ES-I3 (cell line): Measurements from ENCODE around the gene NUDT15.
"Not testable (repeated sequence)": the region's sequence is repeated elsewhere in the genome, so short reads cannot be mapped to it uniquely, and the experiment has no call there.

Source experiments
- H3K36me3 ChIP-seq: 2 replicates; pipeline ENCODE4 v1.6.1; 2013; ENCODE audit warnings: mild to moderate bottlenecking, low read length, control low read depth, moderate library complexity; ENCODE audit not compliant: insufficient read depth
- H3K4me1 ChIP-seq: 2 replicates; pipeline ENCODE4 v1.6.1; 2013; ENCODE audit warnings: mild to moderate bottlenecking, control low read depth, low read length; ENCODE audit not compliant: insufficient read depth
- H3K9ac ChIP-seq: 2 replicates; pipeline ENCODE4 v1.6.1; 2013; ENCODE audit warnings: low read depth, mild to moderate bottlenecking, low read length, moderate library complexity
- H3K9me3 ChIP-seq: 2 replicates; pipeline ENCODE4 v1.6.1; 2013; ENCODE audit warnings: mild to moderate bottlenecking, low read length, moderate library complexity; ENCODE audit not compliant: control insufficient read depth, insufficient read depth

Gene NUDT15

DNA sequence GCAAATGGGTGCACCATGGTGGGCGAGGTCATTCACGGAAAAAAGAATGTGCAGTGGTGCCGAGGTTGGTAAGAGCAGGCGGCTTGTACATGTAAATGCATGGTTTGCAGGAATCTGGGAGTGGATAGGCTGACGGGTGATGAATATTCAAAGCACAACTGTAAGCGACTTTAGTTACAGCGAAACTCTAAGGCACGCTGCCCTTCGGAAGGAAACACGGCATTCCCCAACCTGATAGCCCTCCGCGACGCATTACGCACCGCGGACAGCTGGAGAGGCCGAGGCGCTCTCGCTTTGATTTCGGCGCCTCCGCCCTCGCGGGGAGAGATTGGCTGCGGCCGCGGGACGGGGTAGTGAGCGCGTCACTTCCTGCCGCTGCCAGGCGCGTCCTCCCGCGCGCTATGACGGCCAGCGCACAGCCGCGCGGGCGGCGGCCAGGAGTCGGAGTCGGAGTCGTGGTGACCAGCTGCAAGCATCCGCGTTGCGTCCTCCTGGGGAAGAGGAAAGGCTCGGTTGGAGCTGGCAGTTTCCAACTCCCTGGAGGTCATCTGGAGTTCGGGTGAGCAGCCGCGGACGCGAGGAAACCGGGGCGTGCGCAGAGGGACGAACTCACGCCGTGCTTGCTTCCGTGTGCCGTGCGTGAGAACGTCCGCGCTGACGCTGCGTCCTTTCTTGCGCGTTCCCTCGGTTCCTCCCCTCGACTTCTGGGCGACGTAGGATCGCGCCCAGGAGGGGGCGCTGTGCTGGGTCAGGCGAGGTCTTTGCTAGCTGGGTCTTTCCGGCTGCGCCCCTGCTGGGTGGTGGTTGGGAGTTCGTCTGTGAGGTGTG lies at the start of gene NUDT15:
TSS of gene NUDT15 (plus strand) at position 381 of the 828 bp plus-strand sequence. CDS start at position 402, 21 bp downstream.
- Histone ChIP-seq H3K9ac (peak within 1 kb of the TSS; percentile 82), H3K36me3 (peaks cover 11% of the 10 kb centered on the region), H3K9me3 (peaks cover 3% of the 10 kb centered on the region), H3K4me1 (peaks cover 10% of the 10 kb centered on the region)

- Histone ChIP-seq H3K4me1 (no peaks in the 10 kb centered on the region), H3K36me3 (peaks cover 46% of the 10 kb centered on the region), H3K9ac (no peak overlapping the region), H3K9me3 (no peaks in the 10 kb centered on the region)
Measured at GRCh38 chr13:47990427-47990826, 47.1 kb upstream of the NUDT15 start.

DNA sequence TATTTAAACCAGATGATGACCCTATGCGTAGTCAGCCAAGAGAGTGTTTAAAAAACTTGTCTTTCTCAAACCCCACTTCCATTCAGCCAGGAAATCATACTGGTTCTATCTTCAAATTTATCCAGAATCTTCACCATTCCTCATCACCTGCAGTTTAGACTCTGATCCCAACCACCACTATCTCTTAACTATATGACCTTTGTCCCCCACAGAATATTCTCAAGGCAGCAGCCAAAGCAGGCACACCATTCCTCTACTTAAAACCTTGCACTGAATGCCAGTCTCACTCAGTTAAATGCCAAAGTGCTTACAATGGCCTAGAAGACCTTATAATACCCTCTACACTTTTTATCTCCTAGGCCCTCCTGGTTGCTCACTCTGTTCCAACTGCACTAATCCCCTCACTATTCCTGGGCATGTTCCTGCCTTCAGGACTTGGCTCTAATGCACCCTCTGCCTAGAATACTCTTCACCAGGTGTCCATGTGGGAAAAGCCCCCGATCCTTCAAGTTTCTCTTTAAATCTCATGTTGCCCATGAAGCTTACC lies 46.5 kb upstream of the NUDT15 start:
- Histone ChIP-seq H3K9ac (no peak overlapping the region), H3K4me1 (no peaks in the 10 kb centered on the region), H3K9me3 (no peaks in the 10 kb centered on the region), H3K36me3 (peaks cover 41% of the 10 kb centered on the region)

DNA sequence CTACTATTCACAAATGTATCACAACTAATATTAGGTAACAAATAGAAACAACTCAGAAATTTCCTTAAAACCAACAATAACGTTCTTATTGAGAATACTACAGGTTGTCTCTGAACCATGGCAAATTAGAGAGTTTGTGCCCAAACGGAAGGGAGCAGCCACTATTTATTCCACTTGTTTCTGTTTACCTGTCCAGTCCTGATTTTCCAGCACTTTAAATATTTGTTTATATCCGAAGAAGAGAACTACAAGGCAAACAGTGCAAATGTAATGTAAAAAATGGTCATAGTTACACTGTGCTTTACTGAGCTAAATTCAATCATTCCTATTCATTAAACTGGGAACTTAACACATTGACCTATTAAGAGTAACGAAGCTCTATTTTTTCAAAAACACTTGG lies 45.7 kb upstream of the NUDT15 start:
- H3K9me3 ChIP-seq, result no peaks in the 10 kb centered on the region
- peaks cover 32% of the 10 kb centered on the region for H3K36me3 ChIP-seq
- H3K4me1 ChIP-seq, result no peaks in the 10 kb centered on the region
- no peak overlapping the region for H3K9ac ChIP-seq

DNA sequence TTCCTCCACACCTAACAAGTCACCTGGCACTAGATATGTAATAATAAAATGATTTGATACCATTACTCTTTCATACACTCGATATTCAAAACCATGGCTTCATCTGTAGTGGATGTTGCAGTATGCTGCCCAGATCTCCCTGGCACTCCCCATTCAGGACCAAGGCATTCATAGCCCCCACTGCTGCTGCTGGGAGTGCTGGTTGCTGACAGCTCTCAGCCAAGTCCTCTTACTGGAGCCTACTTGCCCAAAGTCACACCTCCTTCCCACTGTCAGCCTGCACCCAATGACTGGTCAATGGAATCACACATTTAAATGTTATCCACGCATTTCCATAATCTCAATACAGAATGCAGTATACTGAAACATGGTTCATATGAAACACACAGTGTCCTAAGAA lies 40.1 kb upstream of the NUDT15 start:
- Histone ChIP-seq H3K36me3 (peaks cover 22% of the 10 kb centered on the region), H3K9ac (no peak overlapping the region), H3K9me3 (no peaks in the 10 kb centered on the region), H3K4me1 (peaks cover 15% of the 10 kb centered on the region)

DNA sequence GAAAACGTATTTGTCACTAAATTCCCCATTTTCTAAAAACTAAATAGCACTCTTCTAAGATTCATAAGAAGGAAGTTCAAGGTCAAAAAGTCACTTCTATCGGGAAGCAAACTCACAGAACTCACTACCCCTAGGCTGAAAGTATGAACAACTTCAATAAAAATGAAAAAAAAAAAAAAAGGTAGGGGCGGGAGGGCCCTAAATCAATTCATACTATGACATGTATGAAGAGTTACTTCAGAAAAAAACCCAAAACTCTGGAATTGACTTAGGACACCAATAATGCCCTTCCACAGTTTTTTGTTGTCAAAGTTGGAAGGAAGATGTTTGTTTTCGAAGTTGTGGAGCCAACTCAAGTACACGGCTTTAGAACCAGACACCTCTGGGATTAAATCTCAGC lies 37.6 kb upstream of the NUDT15 start:
- Histone ChIP-seq H3K4me1 (peaks cover 37% of the 10 kb centered on the region), H3K9me3 (no peaks in the 10 kb centered on the region), H3K36me3 (peaks cover 8% of the 10 kb centered on the region; the same call in 1 of the 2 replicates), H3K9ac (peak overlapping the region; percentile 94)

DNA sequence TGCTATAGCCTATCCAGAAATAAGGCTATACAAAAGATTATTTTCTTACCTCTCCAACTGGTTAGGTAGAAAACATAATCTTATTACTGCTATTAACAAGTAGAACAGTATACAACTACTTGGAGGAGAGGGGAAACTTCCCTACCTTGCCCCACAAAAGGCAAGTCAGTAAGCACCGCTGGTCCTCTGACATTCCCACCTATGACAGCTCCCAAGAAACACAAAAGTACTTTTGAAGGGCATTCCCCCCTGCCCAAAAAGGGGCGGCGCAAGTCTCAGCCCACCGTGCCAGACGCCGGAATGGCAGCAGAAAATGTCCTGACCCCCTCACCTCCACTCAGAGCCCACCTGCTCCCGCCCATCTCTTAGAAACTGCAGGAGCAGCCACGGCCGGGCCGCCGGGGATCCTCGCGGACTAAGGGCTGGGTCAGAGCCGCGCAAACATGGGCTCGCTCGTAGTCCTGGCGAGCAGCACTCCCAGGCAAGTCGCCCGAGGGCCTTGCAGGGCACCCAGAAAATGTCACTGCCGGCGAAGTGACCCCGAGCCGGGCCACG lies 36.9 kb upstream of the NUDT15 start:
- Histone ChIP-seq H3K9me3 (no peaks in the 10 kb centered on the region), H3K9ac (peak overlapping the region; percentile 94), H3K36me3 (peaks cover 8% of the 10 kb centered on the region; the same call in 1 of the 2 replicates), H3K4me1 (peaks cover 42% of the 10 kb centered on the region)

DNA sequence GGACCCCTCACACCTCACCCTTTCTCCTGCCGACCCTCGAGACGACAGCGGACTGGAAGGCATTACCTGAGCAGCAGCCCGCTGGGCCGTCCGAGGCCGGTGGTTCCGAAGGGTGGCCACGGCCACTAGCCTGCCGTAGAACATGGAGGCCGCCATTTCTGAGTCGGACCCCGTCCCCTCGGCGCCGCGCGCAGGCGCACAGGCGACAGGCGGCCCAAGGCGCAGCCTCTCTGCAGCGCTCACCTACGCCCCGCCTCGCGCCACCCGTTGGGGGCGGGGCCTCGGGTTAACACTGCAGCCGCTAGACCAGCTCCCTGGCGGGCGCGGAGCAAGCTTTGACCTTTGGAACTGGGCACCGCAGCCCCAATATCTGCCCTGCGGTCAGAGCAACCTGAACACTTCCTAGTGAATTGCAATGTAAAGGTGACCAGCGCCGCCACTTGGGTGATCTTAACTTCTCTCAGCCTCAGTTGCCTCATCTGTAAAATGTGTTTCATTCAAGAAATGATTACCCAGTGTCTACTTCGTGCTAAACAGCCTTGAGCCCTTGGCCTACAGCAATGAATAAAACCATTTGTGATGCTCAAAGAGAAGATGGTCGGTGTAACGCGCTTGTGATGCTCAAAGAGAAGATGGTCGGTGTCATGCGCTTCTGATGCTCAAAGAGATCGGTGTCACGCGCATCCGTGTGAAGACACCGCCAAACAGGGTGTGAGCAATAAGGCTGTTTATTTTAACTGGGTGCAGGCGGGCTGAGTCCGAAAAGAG lies 36.2 kb upstream of the NUDT15 start, which contains the start of gene SUCLA2:
TSS of gene SUCLA2 (minus strand) at position 160 of the 768 bp plus-strand sequence. CDS start at position 156, 4 bp downstream.
- Histone ChIP-seq H3K4me1 (peaks cover 42% of the 10 kb centered on the region), H3K9ac (peak within 1 kb of the TSS; percentile 94), H3K36me3 (peaks cover 8% of the 10 kb centered on the region; the same call in 1 of the 2 replicates), H3K9me3 (no peaks in the 10 kb centered on the region)

DNA sequence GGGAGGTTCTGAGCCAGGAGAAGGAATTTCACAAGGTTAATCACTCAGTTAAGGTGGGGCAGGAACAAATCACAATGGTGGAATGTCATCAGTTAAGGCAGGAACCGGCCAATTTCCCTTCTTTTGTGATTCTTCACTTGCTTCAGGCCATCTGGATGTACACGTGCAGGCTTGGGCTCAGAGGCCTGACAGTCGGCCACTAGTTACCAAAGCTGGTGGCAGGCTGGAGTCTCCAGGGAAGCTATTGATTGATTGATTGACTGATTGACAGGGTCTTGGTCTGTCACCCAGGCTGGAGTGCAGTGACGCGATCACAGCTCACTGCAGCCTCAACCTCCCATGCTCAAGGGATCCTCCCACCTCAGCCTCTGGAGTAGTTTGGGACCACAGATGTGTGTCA lies 35.5 kb upstream of the NUDT15 start:
- peak overlapping the region; percentile 21 for H3K9ac ChIP-seq
- H3K36me3 ChIP-seq, H3K9me3 ChIP-seq: not testable (repeated sequence)
- peaks cover 42% of the 10 kb centered on the region for H3K4me1 ChIP-seq

DNA sequence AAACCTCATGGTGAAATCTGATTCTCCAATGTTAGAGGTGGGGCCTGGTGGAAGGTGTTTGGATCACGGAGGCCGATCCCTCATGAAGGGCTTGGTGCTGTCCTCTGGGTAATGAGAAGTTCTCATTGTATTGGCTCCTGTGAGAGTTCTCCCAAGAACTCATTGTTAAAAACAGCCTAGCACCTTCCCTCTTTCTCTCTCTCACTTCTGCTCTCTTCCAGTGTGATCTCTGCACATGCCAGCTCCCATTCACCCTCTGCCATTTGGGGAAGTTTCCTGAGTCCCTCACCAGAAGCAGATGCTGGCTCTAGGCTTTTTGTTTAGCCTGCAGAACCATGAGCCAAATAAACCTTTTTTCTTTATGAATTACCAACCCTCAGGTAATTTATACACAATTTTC lies 33.3 kb upstream of the NUDT15 start:
- Histone ChIP-seq H3K9me3 (no peaks in the 10 kb centered on the region), H3K4me1 (peaks cover 33% of the 10 kb centered on the region), H3K36me3 (no peaks in the 10 kb centered on the region), H3K9ac (peak overlapping the region; percentile 29; the same call in 1 of the 2 replicates)

DNA sequence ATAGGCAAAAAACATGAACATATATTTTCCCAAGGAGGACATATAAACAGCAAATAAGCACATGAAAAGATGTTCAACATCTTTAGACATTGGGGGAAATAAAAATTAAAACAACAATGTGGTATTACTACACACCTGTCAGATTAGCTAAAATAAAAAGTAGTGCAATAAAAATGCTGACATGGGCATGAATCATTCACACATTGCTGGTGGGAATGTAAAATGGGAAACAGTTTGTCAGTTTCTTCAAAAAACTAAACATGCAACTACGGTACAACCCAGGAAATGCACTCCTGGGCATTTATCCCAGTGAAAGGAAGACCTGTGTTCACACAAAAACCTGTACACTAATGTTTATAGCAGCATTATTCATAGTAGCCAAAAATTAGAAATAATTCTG lies 31.1 kb upstream of the NUDT15 start:
- Histone ChIP-seq H3K9ac (no peak overlapping the region), H3K9me3 (no peaks in the 10 kb centered on the region), H3K36me3 (no peaks in the 10 kb centered on the region; the same call in 1 of the 2 replicates), H3K4me1 (peaks cover 40% of the 10 kb centered on the region)

DNA sequence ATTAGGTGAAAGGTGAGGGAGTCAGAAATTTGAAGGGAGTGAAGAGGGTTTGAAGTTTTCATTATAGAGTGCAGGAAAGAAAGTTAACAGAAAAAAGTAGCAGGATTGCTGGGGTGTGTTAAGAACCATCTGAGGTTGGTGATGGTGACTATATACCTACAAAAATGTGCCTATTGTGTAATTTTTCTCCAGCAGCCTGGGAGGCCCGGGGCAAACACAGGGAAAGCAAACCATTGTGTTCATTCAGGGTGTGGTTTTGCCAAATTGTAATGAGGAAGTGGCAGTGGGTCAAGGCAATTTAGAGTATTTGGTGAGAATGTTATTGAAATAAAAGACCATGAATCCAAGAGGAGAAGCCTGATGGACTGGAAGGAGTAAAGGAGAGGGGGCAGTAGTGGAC lies 28.2 kb upstream of the NUDT15 start:
- Histone ChIP-seq H3K36me3 (no peaks in the 10 kb centered on the region; the same call in none of the 2 replicates), H3K9me3 (no peaks in the 10 kb centered on the region), H3K9ac (no peak overlapping the region), H3K4me1 (peaks cover 21% of the 10 kb centered on the region)

GRCh38 chr13:48010698-48011097 lies 26.8 kb upstream of the NUDT15 start:
- no peaks in the 10 kb centered on the region for H3K9me3 ChIP-seq
- no peaks in the 10 kb centered on the region; the same call in none of the 2 replicates for H3K36me3 ChIP-seq
- H3K4me1 ChIP-seq, result peaks cover 11% of the 10 kb centered on the region
- H3K9ac ChIP-seq, result no peak overlapping the region

DNA sequence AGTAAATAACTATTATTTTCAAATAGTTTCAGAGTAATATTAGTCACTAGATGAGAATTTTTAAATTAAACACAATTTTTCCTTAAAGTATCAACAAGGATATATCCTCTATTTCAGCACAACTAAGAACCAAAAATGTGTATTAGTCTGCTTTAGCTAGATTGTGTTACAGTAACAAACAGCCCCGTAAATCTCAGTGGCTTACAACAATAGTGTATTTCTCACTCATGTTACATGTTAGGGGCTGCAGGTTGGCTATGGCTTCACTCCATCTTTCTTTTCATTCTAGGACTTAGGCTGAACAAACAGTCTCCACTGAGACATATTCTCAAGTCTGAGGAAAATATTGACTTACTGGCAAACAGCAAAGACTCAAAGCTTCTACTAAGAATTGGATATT lies 24.9 kb upstream of the NUDT15 start:
- no peaks in the 10 kb centered on the region for H3K9me3 ChIP-seq
- peaks cover 11% of the 10 kb centered on the region for H3K4me1 ChIP-seq
- no peaks in the 10 kb centered on the region; the same call in none of the 2 replicates for H3K36me3 ChIP-seq
- no peak overlapping the region for H3K9ac ChIP-seq
